ENCODE data around the gene BNC2.

Gene BNC2

DNA sequence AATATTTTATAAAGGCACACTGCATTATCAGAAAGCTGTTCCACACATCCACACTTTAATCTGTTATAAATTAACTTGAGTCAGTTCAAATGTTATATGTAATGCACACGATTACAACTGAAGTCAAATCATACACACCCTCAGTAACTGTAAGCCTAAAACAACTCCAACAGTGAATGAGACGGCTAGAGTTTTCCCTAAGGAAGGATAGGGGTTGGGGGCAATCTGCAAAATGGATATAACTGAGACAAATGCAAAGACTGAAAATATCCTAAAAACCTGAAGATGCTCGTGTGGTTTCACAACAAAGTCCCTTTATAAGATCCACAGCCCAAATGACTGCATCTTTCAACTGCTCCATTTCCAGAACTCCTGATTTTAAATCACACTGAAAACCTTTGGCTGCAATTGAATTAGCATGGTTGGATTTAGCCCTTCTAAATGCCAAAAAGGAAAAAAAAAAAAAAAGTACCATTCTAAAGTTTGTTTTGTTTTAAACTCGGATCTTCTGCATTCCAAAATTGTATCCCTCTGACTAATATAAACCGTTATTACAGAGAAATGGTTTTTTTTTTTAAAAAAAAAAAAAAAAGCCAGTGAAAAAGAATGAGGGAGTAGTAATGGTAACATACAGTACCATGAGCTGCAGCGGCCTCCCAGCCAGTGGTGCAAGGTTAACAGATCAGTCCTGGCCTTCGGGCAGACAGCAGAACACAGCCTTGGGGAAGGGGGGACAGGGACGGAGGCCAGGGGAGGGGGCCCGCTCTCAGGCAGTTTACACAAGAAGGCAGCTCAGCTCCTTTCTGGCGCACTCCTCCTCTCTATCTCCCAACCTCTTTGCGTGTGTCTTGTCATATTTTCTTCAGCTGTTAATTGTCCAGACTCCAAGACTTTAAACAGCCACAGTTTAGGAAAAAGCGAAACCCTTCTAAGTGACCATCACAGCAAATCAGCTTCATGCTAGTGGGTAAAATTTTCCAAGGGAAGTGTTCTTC lies 166.1 kb downstream of the BNC2 start:
- TF ChIP-seq, protein P1, sequence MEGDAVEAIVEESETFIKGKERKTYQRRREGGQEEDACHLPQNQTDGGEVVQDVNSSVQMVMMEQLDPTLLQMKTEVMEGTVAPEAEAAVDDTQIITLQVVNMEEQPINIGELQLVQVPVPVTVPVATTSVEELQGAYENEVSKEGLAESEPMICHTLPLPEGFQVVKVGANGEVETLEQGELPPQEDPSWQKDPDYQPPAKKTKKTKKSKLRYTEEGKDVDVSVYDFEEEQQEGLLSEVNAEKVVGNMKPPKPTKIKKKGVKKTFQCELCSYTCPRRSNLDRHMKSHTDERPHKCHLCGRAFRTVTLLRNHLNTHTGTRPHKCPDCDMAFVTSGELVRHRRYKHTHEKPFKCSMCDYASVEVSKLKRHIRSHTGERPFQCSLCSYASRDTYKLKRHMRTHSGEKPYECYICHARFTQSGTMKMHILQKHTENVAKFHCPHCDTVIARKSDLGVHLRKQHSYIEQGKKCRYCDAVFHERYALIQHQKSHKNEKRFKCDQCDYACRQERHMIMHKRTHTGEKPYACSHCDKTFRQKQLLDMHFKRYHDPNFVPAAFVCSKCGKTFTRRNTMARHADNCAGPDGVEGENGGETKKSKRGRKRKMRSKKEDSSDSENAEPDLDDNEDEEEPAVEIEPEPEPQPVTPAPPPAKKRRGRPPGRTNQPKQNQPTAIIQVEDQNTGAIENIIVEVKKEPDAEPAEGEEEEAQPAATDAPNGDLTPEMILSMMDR (IDR thresholded peaks at IDR 0.05; ENCODE audit: low read length), result no peak
- TF ChIP-seq EZH2phosphoT487 (IDR thresholded peaks at IDR 0.05; ENCODE audit: low read length), result no peak
- no peak for TF ChIP-seq EZH2 (optimal IDR thresholded peaks at IDR 0.05; ENCODE audit: low read depth, low read length)
- Histone ChIP-seq H3K9me3 (replicated peaks; ENCODE audit: insufficient read depth, low read length) (no peaks in the 10 kb centered on the region), H4K20me1 (ENCODE audit: insufficient read depth, low read length) (no peaks in the 10 kb centered on the region), H3K9me2 (replicated peaks; ENCODE audit: insufficient read depth, low read length) (no peaks in the 10 kb centered on the region), H3K27ac (ENCODE audit: low read length) (no peak overlapping the region), H3K36me3 (replicated peaks; ENCODE audit: insufficient read depth, low read length) (no peaks in the 10 kb centered on the region), H3K4me1 (ENCODE audit: low read length) (no peaks in the 10 kb centered on the region), H2AFZ (ENCODE audit: low read length) (no peak overlapping the region), H3K27me3 (replicated peaks; ENCODE audit: insufficient read depth, low read length) (no peaks in the 10 kb centered on the region), H3K4me3 (ENCODE audit: low read length) (no peak overlapping the region), H3K79me2 (ENCODE audit: low read length) (no peaks in the 10 kb centered on the region), H3K9ac (ENCODE audit: low read length) (no peak overlapping the region), H3K4me2 (ENCODE audit: low read depth, low read length) (no peak overlapping the region), H3F3A (ENCODE audit: insufficient read depth, low read length) (no peaks in the 10 kb centered on the region)
- DNase-seq, result no peak

DNA sequence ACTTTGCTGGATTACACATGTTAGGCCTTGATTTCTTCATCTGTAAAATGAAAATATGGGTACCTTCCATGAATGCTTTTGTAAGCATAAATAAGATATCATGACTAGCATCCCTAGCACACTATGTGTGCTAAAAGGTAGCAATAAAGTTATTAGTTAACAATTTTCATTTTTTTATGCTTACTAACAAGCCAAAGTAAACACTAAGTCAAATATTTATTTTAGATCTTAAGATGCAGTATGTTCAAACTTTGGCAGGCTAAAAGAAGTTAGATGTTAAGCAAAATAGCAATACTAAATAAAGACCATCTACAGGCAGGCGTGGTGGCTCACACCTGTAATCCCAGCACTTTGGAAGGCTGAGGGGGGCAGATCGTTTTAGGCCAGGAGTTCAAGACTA lies 169.1 kb downstream of the BNC2 start:
- H3K4me2 ChIP-seq (ENCODE audit: low read depth, low read length), result no peak overlapping the region
- DNase-seq, result no peak
- H3F3A ChIP-seq (ENCODE audit: insufficient read depth, low read length), result no peaks in the 10 kb centered on the region
- H3K9me2 ChIP-seq (replicated peaks; ENCODE audit: insufficient read depth, low read length), result no peaks in the 10 kb centered on the region
- H3K4me3 ChIP-seq (ENCODE audit: low read length), result no peak overlapping the region
- no peaks in the 10 kb centered on the region for H3K4me1 ChIP-seq (ENCODE audit: low read length)
- TF ChIP-seq EZH2phosphoT487 (IDR thresholded peaks at IDR 0.05; ENCODE audit: low read length), result no peak
- TF ChIP-seq, protein P1 (IDR thresholded peaks at IDR 0.05; ENCODE audit: low read length), result no peak
- no peak for TF ChIP-seq EZH2 (optimal IDR thresholded peaks at IDR 0.05; ENCODE audit: low read depth, low read length)
- H3K36me3 ChIP-seq (replicated peaks; ENCODE audit: insufficient read depth, low read length), result no peaks in the 10 kb centered on the region
- H4K20me1 ChIP-seq (ENCODE audit: insufficient read depth, low read length), result no peaks in the 10 kb centered on the region
- no peaks in the 10 kb centered on the region for H3K27me3 ChIP-seq (replicated peaks; ENCODE audit: insufficient read depth, low read length)
- H3K9me3 ChIP-seq (replicated peaks; ENCODE audit: insufficient read depth, low read length), result no peaks in the 10 kb centered on the region
- H3K27ac ChIP-seq (ENCODE audit: low read length), result no peak overlapping the region
- H2AFZ ChIP-seq (ENCODE audit: low read length), result no peak overlapping the region
- no peak overlapping the region for H3K9ac ChIP-seq (ENCODE audit: low read length)
- no peaks in the 10 kb centered on the region for H3K79me2 ChIP-seq (ENCODE audit: low read length)

DNA sequence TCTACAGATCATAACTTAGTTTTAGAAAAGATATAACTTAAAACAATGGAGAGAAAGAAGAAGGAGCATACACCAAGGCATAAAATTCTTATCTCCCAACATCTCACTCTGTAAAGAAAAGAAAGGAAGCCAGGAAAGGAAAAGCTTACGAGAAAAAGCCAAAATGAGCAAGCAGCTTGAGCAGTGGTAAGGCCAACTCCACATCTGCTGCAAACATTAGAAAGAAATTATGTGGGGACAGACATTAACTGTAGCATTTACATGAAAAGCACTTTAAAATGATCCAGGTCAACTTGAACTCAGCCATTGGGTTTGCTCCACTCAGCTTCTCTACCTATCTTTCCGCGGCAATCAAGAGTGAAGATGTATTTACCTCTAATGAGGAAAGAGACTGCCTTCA lies 176.9 kb downstream of the BNC2 start:
- Histone ChIP-seq H3K9ac (ENCODE audit: low read length) (no peak overlapping the region), H3F3A (ENCODE audit: insufficient read depth, low read length) (no peaks in the 10 kb centered on the region), H3K79me2 (ENCODE audit: low read length) (no peaks in the 10 kb centered on the region), H3K9me2 (replicated peaks; ENCODE audit: insufficient read depth, low read length) (no peaks in the 10 kb centered on the region), H3K4me2 (ENCODE audit: low read depth, low read length) (no peak overlapping the region), H3K27ac (ENCODE audit: low read length) (no peak overlapping the region), H3K4me3 (ENCODE audit: low read length) (no peak overlapping the region), H3K9me3 (replicated peaks; ENCODE audit: insufficient read depth, low read length) (no peaks in the 10 kb centered on the region), H2AFZ (ENCODE audit: low read length) (no peak overlapping the region), H3K36me3 (replicated peaks; ENCODE audit: insufficient read depth, low read length) (no peaks in the 10 kb centered on the region), H3K27me3 (replicated peaks; ENCODE audit: insufficient read depth, low read length) (no peaks in the 10 kb centered on the region), H3K4me1 (ENCODE audit: low read length) (no peaks in the 10 kb centered on the region), H4K20me1 (ENCODE audit: insufficient read depth, low read length) (no peaks in the 10 kb centered on the region)
- TF ChIP-seq, protein P1 (IDR thresholded peaks at IDR 0.05; ENCODE audit: low read length), result no peak
- TF ChIP-seq EZH2phosphoT487 (IDR thresholded peaks at IDR 0.05; ENCODE audit: low read length) (no peak), EZH2 (optimal IDR thresholded peaks at IDR 0.05; ENCODE audit: low read depth, low read length) (no peak)
- no peak for DNase-seq

Measured in MM.1S (cell line).